Measurements from ENCODE around the gene AP1M1.

The AP1M1 gene

DNA sequence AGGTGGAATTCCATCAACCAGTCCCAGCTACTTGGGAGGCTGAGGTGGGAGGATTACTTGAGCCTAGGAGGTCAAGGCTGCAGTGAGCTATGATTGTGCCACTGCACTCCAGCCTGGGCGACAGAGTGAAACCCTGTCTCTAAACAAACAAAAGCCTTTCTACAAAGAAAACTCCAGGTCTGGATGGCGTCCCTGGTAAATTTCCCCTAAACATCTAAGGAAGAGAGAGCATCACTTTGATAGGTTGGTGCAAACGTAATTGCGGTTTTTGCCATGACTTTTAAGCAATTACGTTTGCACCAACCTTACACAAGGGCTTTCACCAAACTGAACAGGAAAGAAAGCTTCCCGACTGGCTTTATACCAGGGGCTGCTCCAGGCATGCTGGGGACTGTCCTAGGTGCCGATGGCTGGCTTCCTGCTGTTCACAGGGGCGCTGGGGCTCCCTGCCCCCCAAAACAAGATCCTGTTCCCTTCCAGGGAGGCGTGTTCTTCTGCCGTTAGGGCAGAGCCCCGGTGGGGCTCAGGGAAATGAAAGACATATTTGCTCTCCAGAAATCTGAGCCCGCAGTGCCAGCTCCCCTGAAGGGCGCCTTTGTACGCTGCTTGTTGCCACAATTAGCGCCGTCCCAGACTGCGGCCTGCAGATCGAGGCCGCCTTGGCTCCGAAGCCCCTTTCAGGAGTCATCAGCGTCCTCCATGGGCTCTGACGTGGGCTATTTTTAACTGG lies 88.2 kb downstream of the AP1M1 start:
- TF ChIP-seq Cebpa-rat (IDR thresholded peaks at IDR 0.05) = no peak
- no peaks in the 10 kb centered on the region for H3K9me3 ChIP-seq
- H3K27me3 ChIP-seq = peaks cover 10% of the 10 kb centered on the region; the same call in 1 of the 2 replicates
- H3K27ac ChIP-seq = peak overlapping the region; percentile 70
- peak overlapping the region; percentile 90 for H3K4me2 ChIP-seq
- H3K4me3 ChIP-seq = peak overlapping the region; percentile 39
- H3K9ac ChIP-seq = peak overlapping the region; percentile 71; the same call in 1 of the 2 replicates
- no peaks in the 10 kb centered on the region for H3K36me3 ChIP-seq
- H3K4me1 ChIP-seq = peaks cover 54% of the 10 kb centered on the region
- H4K20me1 ChIP-seq = no peaks in the 10 kb centered on the region

DNA sequence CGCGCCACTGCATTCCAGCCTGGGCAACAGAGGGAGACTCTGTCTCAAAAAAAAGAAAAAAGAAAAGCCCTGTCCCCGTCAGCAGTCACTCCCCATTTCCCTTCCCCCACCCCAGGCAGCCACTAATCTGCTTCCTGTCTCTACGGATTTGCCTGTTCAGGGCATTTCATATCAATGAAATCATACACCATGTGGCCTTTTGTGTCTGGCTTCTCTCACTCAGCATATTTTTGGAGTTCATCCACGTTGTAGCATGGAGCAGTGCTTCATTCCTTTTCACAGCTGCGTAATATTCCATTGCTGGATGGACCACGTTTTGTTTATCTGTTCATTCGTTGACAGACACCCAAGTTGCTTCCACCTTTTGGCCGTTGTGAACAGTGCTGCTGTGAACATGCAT lies 90.8 kb downstream of the AP1M1 start:
- TF ChIP-seq Cebpa-rat (IDR thresholded peaks at IDR 0.05) = no peak
- H3K27ac ChIP-seq = no peak overlapping the region
- H3K4me3 ChIP-seq = no peak overlapping the region
- peaks cover 37% of the 10 kb centered on the region for H3K4me1 ChIP-seq
- H3K9me3 ChIP-seq = no peaks in the 10 kb centered on the region
- H3K4me2 ChIP-seq = no peak overlapping the region
- no peaks in the 10 kb centered on the region for H4K20me1 ChIP-seq
- H3K36me3 ChIP-seq = no peaks in the 10 kb centered on the region
- H3K27me3 ChIP-seq = peaks cover 10% of the 10 kb centered on the region; the same call in 1 of the 2 replicates
- no peak overlapping the region for H3K9ac ChIP-seq

DNA sequence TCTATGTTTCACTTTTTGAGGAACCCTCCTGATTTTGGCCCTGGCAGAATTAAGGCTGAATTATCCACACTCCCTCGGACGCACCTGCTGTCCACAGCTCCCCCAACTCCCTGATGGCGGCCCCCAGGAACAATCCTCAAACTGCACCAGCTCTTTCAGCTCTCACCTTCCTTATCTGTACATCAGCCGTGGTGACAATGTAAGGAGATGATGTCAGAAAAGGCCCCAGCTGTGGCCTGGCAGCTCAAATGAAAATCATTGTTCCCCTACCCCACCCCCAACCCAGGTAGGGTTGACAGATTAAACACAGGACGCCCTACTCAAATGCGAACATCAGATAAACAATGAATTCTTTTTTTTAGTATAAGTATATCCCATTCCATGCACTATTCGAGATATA lies 91.9 kb downstream of the AP1M1 start:
- TF ChIP-seq Cebpa-rat (IDR thresholded peaks at IDR 0.05) = no peak
- Histone ChIP-seq H3K27ac (no peak overlapping the region), H3K9ac (no peak overlapping the region), H4K20me1 (no peaks in the 10 kb centered on the region), H3K27me3 (peaks cover 10% of the 10 kb centered on the region; the same call in 1 of the 2 replicates), H3K36me3 (no peaks in the 10 kb centered on the region), H3K4me2 (no peak overlapping the region), H3K4me3 (no peak overlapping the region), H3K4me1 (peaks cover 27% of the 10 kb centered on the region), H3K9me3 (no peaks in the 10 kb centered on the region)

DNA sequence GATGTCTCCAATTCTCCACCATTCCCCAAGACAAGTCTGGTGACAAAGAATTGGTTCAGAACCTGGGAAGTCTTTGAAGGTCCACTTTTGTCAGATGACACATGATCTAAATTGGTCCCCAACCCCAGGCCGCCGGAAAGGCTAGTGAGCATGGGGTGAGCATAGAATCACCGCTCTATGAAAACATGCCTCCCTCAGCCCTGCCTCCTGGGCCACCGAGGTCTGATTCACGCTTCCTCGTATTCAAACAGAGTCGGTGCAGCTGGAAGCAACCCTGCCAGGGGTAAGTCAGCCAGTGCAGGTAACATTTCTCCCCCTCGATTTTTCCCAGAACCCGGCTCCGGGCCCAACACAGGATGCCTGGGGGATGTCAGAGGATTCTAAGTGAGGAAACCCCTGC lies 93.0 kb downstream of the AP1M1 start:
- no peak overlapping the region for H3K4me2 ChIP-seq
- no peaks in the 10 kb centered on the region for H3K36me3 ChIP-seq
- no peak overlapping the region for H3K4me3 ChIP-seq
- no peaks in the 10 kb centered on the region for H3K9me3 ChIP-seq
- peaks cover 10% of the 10 kb centered on the region; the same call in 1 of the 2 replicates for H3K27me3 ChIP-seq
- no peak overlapping the region for H3K27ac ChIP-seq
- no peak overlapping the region for H3K9ac ChIP-seq
- TF ChIP-seq Cebpa-rat (IDR thresholded peaks at IDR 0.05) = no peak
- H4K20me1 ChIP-seq = no peaks in the 10 kb centered on the region
- H3K4me1 ChIP-seq = peaks cover 16% of the 10 kb centered on the region

DNA sequence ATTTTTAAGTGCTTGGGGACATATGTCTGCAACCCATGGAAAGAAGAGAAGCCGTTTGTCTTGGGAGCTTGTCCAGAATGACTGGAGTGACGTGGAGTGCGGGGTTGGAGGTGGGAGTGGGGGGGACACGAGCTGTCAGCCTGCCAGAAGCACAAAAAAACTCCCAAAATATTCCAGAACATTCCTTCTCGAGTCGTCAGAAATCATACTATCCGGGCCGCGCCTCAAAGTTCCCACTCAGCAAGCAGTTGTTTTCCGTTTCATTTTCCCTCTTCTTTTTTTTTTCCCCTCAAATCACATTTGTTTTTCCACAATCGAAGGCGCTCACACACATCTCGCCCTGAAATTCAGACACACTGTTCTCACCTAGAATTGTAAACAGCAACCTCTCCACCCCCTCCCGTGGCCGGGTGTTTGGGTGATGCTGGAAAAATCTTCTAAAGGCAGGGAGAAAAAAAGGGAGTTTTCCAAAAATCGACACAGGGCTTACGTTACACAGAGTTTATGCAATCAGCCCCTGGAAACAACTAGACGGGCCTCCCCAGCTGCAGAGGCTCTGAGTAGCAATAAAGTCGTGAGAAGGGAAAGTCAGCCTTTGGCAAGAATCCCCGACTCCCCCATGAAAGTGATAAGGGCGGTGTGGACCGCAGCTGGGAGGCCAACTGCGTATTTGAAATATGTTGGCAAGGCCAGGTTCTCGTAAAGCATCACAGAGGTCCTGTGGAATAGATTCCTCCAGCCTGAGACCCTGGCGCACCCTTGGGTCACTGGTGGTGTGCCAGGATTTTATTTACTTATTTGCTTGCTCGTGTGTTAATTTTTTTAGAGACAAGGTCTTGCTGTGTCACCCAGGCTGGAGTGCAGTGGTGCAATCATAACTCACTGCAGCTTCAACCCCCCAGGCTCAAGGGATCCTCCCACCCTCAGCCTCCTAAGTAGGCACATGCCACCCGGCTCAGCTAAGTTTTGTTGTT lies 95.7 kb downstream of the AP1M1 start:
- Histone ChIP-seq H4K20me1 (no peaks in the 10 kb centered on the region), H3K27me3 (no peaks in the 10 kb centered on the region), H3K27ac (no peak overlapping the region), H3K4me3 (no peak overlapping the region), H3K36me3 (no peaks in the 10 kb centered on the region), H3K4me2 (no peak overlapping the region), H3K9ac (no peak overlapping the region), H3K9me3 (no peaks in the 10 kb centered on the region), H3K4me1 (no peaks in the 10 kb centered on the region)
- TF ChIP-seq Cebpa-rat (IDR thresholded peaks at IDR 0.05) = no peak

DNA sequence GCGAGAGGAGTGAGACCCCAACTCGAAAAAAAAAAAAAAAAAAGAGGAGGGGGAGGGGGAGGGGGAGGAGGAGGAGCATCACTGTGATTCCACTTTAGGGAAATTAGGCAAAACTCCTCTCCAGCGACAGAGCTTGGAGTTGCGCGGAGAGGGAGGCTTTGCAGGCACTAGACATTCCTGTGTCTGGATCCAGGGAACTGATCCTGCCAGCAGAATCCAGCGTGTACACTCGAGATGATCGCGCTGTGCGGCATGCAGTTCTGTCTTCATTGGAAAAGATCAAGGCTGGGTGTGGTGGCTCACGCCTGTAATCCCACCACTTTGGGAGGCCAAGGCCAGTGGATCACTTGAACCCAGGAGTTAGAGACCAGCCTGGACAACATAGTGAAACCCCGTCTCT lies 97.3 kb downstream of the AP1M1 start:
- no peak overlapping the region for H3K4me3 ChIP-seq
- TF ChIP-seq Cebpa-rat (IDR thresholded peaks at IDR 0.05) = no peak
- H3K27ac ChIP-seq = no peak overlapping the region
- H3K4me2 ChIP-seq = no peak overlapping the region
- H3K4me1 ChIP-seq = no peaks in the 10 kb centered on the region
- no peaks in the 10 kb centered on the region for H4K20me1 ChIP-seq
- H3K27me3 ChIP-seq = no peaks in the 10 kb centered on the region
- H3K9me3 ChIP-seq = no peaks in the 10 kb centered on the region
- H3K36me3 ChIP-seq = no peaks in the 10 kb centered on the region
- H3K9ac ChIP-seq = no peak overlapping the region

Measured in BLaER1 (cell line).